NCI-H446 treated with DMSO at 0.1 percent for 48 hours (cell line): ENCODE measurements around the gene GLTPD2.
"Not testable (repeated sequence)": the region's sequence is repeated elsewhere in the genome, so short reads cannot be mapped to it uniquely, and the experiment has no call there.

ENCODE experiments used
- DNase-seq: peaks from one replicate; lab custom pipeline; 2025; lab: John Stamatoyannopoulos, UW

The GLTPD2 gene

DNA sequence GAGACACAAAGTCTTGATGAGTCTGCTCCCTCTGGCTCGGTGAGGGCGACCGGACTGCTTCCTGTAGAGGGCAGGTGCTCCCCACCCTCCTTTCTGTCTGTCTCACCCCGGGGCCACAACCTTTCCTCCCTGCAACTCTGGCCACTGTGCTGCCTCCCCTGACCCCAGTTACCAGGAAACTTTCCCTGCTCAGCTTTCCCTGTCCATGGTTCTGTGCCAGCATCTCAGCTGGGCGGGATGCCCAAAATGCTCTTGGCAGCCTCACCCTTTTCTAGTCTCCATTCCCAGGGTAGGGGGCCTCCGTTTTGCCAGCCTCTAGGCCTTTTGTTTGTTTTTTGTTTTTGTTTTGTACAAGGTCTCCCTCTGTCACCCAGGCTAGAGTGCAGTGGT lies 19.6 kb downstream of the GLTPD2 start:
- peak; percentile 72 for DNase-seq

DNA sequence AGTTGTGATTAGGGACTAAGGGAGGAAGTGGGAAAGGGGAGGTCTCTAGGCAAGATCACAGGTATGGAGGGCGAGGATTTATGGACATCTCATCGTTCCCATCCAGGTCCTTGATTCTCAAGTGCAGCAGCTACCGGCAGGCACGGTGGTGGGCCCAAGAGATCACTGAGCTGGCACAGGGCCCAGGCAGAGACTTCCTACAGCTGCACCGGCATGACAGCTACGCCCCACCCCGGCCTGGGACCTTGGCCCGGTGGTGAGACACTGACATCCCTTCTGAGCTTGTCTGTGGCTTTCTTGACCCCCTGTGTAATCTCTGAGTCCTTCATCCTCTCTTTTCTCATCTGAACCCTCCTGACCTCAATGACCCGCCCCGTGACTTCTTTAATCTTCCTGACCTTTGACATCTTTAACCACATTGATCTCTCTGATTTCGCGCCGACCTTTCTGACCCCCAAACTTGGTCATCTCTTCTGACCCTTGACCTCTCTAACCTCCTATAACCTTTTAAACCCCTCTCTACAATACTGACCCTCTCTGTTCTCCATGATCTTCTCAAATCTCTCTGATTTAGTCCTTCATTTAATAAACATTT lies 22.0 kb downstream of the GLTPD2 start:
- no peak for DNase-seq

DNA sequence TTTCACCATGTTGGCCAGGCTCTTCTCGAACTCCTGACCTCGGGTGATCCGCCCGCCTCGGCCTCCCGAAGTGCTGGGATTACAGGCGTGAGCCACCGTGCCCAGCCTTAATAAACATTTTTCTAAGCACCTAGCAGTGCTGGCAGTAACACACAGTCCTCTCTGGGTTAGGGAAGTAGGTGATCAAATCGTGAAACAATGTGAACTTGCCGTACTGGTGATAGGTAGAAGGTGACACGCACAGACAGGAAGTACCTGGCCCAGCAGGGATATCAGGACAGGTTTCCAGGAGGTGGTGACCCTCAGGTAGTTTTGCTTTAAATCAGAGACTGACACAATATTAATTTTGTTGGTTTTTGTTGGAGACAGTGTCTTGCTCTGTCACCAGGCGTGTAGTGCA lies 22.7 kb downstream of the GLTPD2 start:
- DNase-seq = no peak

DNA sequence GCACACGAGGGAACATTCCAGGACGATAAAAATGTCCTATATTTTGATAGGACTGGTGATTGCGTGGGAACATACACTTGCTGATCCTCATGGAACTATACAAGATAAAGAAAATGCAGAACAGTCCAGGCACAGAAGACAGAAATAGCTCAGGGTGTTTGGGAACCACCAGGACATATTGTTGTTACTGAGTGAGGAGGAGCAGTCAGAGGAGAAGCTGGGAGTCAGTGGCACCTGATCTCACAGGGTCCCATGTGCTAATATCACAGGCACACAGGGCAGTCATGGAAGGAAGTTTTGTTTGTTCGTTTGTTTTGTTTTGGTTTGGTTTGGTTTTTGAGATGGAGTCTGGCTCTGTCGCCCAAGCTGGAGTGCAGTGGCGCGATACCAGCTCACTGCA lies 23.9 kb downstream of the GLTPD2 start:
- no peak for DNase-seq

GRCh38 chr17:4815043-4815675 lies 26.4 kb downstream of the GLTPD2 start:
- DNase-seq = no peak

DNA sequence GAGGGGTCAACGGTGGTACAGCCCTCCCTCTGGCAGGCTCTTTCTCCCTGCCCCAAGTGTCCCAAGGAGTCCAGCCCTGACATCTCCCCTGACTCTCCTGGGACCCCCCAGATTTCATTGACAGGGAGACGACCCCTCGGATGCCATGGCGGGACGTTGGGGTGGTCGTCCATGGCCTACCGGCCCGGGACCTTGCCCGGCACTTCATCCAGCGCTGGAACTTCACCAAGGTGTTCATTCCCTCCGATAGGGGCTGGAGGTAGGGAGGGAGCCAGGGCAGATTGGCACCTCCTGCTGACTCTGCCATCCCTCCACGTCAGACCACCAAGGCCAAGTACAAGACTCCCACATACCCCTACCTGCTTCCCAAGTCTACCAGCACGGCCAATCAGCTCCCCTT lies 28.1 kb downstream of the GLTPD2 start:
- no peak for DNase-seq

DNA sequence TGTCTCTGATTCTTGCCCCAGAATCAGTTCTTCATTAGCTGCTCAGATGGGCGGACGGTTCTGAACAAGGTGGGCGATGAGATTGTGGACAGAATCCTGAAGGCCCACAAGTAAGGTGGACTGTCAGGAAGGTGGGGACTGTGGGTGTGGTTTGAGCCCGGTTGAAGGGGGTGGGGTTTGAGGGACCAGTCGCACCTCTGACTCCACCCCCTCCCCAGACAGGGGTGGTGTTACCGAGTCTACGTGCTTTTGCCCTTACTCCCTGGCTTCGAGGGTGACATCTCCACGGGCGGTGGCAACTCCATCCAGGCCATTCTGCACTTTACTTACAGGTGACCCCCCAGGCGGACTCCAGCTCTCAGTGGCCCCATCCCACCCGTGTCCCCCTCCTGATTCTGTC lies 29.5 kb downstream of the GLTPD2 start:
- DNase-seq = no peak

GRCh38 chr17:4822835-4823234 lies 34.1 kb downstream of the GLTPD2 start:
- DNase-seq = no peak

GRCh38 chr17:4823373-4824089 lies 34.8 kb downstream of the GLTPD2 start:
- DNase-seq = no peak

DNA sequence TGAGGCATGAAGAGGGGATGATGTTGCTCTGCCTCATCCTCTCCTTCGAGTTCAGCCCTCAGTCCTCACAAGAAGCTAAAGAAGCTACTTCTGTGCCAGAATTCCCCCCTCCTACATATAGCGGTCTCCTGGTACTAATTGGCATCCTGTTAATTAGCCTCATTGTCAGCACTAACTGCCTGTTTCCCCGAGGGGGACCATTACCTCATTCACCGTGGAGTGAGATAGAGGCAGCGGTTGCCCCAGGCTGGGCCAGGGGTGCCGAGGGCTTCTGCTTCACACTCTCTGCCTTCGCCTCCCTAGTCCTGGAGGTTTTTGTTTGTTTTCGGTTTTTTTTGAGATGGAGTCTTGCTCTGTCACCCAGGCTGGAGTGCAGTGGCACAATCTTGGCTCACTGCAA lies 38.6 kb downstream of the GLTPD2 start:
- no peak for DNase-seq

DNA sequence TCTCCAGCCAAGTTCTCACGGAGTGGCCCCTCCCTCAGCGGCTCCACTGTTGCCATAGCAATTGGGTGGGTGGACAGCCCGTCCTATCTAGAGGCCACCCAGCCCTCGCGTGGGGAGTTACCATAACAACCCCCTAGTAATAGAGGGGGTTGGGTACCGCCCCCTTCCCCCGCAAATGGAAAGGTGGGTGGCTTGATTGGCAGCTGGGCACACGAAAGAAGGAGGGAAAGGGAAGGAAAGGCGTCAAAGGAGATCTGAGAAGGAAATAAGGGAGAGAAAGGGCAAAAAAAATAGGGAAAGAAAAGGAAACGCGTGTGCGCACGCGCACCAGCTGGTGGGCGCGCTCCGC lies 44.0 kb downstream of the GLTPD2 start:
- DNase-seq = not testable (repeated sequence)

DNA sequence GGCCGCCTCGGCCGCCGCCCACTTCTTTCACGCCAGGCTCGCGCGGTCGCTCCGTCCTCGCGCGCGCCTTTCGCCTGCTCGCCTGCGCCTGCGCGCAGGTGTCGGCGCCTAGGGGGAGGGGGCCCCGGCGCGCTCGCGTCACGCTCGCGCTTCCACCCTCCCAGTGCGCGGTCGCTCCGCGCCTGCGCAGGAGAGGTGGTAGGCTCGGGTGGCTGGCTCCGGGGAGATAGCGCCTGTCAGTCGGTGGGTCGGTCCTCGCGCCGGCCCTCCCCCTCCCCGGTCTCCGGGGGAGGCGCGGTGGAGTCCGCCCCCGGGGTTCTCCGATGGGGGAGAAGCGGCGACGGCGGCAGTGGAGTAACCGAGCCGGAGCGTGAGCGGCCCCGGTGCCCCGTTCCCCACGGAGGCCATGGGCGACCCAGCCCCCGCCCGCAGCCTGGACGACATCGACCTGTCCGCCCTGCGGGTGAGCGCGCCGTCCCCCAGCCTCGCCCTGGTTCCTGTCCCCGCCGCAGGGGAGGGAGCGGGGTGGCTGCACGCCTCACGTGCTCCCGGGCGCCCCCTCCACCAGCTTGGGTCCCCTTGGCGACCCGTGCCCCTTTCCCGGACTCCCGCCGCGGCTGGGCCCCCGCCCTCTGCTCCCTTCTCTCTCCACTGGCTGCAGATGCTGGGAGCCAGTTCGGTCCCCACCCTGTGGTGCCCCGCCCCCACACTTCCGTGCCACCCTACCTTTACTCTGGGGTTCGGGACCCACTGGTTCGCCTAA lies 44.6 kb downstream of the GLTPD2 start, which contains the start of gene MINK1:
Gene MINK1, plus strand, starts transcription at position 163 of the 763 bp plus-strand sequence. Its CDS starts 244 bp downstream, at position 407.
- peak; percentile 73 for DNase-seq

GRCh38 chr17:4833941-4834680 lies 45.3 kb downstream of the GLTPD2 start:
- no peak for DNase-seq

- no peak for DNase-seq
Measured at GRCh38 chr17:4834681-4835020, 45.9 kb downstream of the GLTPD2 start.

DNA sequence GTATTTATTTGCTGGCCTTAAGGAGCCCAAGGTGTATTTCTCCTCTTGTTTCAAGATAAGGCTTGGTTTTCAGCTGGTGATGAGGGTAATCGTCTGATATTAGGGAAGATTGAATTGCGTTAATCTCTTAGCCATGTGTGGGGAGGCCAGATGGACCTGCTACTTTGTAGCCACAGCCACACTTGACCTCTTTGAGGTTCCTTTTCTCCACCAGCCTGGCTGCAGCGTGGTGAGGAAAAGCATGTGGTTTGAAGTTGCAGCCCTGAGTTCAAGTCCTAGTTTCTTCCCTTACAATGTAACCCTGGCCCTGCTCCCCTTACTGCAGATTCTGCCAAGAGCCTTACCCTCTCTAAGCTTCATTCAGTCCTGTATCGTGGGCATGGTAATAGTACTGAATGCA lies 47.5 kb downstream of the GLTPD2 start:
- DNase-seq = no peak

GRCh38 chr17:4837471-4838308 lies 48.9 kb downstream of the GLTPD2 start:
- DNase-seq = no peak

GRCh38 chr17:4838309-4838785 lies 49.6 kb downstream of the GLTPD2 start:
- no peak for DNase-seq

GRCh38 chr17:4839221-4839620 lies 50.5 kb downstream of the GLTPD2 start:
- DNase-seq = no peak
